K562 (cell line): ENCODE results near the gene HMCN2. TPM values are rescaled to one million over a fixed set of nuclear protein-coding genes. Genes with fewer than 3 reads are reported as not detected.

Experiments used
- ATF2 ChIP-seq: sonication (generic); formaldehyde crosslinking; IDR thresholded peaks from 2 replicates; pipeline ENCODE4 v1.8.1; 2022; ENCODE audit warnings: missing genetic modification reagents
- FOXK1 ChIP-seq: sonication (generic); formaldehyde crosslinking; IDR thresholded peaks from 2 replicates; pipeline ENCODE4 v1.8.0; 2022; ENCODE audit warnings: missing genetic modification reagents, mild to moderate bottlenecking, borderline replicate concordance
- FOXO4 ChIP-seq: fragments of 450-650 bp; formaldehyde crosslinking; IDR thresholded peaks from 2 replicates; pipeline ENCODE4 v1.4.0; 2020; ENCODE audit warnings: mild to moderate bottlenecking, moderate library complexity
- FOXP4 ChIP-seq: sonication (generic); formaldehyde crosslinking; IDR thresholded peaks from 2 replicates; pipeline ENCODE4 v1.8.0; 2022; ENCODE audit warnings: mild to moderate bottlenecking, missing genetic modification reagents, borderline replicate concordance
- IRF2 ChIP-seq: sonication (generic); formaldehyde crosslinking; IDR thresholded peaks from 2 replicates; pipeline ENCODE4 v1.8.1; 2022; ENCODE audit warnings: mild to moderate bottlenecking, missing genetic modification reagents
- MTA2 ChIP-seq: fragments of 450-650 bp; IDR thresholded peaks from 2 replicates; pipeline ENCODE4 v1.6.1; 2016; ENCODE audit warnings: low read depth
- PHB ChIP-seq: fragments of 250-450 bp; sonication (Bioruptor Pico); IDR thresholded peaks from 2 replicates; pipeline ENCODE4 v1.5.0; 2021
- PURB ChIP-seq: sonication (generic); formaldehyde crosslinking; IDR thresholded peaks from 2 replicates; pipeline ENCODE4 v1.9.0; 2021; ENCODE audit warnings: low read depth, mild to moderate bottlenecking, missing genetic modification reagents
- RB1 ChIP-seq: fragments of 450-650 bp; IDR thresholded peaks from 2 replicates; pipeline ENCODE4 v1.6.1; 2017; ENCODE audit warnings: low read depth, mild to moderate bottlenecking
- SAFB ChIP-seq: fragments of 200-400 bp; formaldehyde crosslinking; IDR thresholded peaks from 2 replicates; pipeline ENCODE4 v1.6.1; 2017; ENCODE audit warnings: low read depth, low read length, borderline replicate concordance
- SFPQ ChIP-seq: fragments of 200-400 bp; formaldehyde crosslinking; IDR thresholded peaks from 2 replicates; pipeline ENCODE4 v1.6.1; 2017; ENCODE audit warnings: mild to moderate bottlenecking, low read depth, low read length, moderate library complexity
- ZNF280A ChIP-seq: fragments of 450-650 bp; IDR thresholded peaks from 2 replicates; pipeline ENCODE4 v1.6.1; 2018; ENCODE audit warnings: mild to moderate bottlenecking, low read depth; ENCODE audit not compliant: partially characterized antibody
- ZNF316 ChIP-seq: fragments of 450-650 bp; IDR thresholded peaks from 2 replicates; pipeline ENCODE4 v1.6.1; 2016
- polyA plus RNA-seq, 8 experiments: library from polyadenylated mRNA; depleted of rRNA in 4 of 8; stranded (reverse) in 5 of 8; unstranded in 3 of 8; fragments of >200 nt; fragmentation: Nextera tagmentation in 2 of 8; fragmentation: Illumina TruSeq in 1 of 8; extraction: Ambion mirVana in 2 of 8; extraction: Trizol in 1 of 8; gene quantifications; 2 replicates each; pipeline versions ENCODE4 v1.2.1 to v1.2.3, GENCODE V29; 2011 to 2014; ENCODE audit warnings: inconsistent platforms in 1 of 8, missing spikeins in 1 of 8
- total RNA-seq, 7 experiments: library from RNA; depleted of rRNA in 6 of 7; stranded (reverse); fragments of >200 nt in 6 of 7; fragmentation: Illumina TruSeq in 2 of 7; extraction: Trizol in 2 of 7; gene quantifications; 2 replicates each; pipeline versions ENCODE4 v1.2.1 to v1.2.3, GENCODE V29; 2011 to 2021; ENCODE audit warnings: low replicate concordance in 1 of 7
- TF ChIP-seq, protein P1 (sequence below): fragments of 250-450 bp; sonication (Bioruptor Pico); IDR thresholded peaks from 2 replicates; pipeline ENCODE4 v1.4.0; 2020
- TF ChIP-seq, protein P2 (sequence below), 2 experiments: fragments of 450-650 bp; IDR thresholded peaks; 2 replicates each; pipeline ENCODE4 v1.6.1; 2016

HMCN2 gene
- total and polyA plus RNA-seq, 9 of the 15 experiments (the other 6 are each of a cell fraction or from before 2014, with no cell fraction given), result 0.01 TPM; not detected in 8

DNA sequence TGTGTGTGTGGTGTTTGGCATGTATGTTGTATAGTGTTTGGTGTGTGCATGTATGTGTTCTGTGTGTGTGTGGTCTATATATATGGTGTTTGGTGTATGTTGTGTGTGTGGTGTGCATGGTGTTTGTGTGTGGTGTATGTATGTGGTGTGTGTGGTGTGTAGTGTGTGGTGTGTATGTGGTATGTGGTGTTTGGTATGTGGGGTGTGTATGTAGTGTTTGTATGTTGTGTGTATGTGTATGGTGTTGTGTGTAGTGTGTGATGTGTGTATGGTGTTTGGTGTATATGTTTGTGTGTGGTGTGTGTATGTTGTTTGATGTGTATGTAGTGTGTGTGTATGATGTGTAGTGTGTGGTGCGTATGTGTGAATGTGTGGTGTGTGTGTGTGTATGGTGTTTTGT is 78.8 kb downstream of the HMCN2 start (continued):
- no peak for TF ChIP-seq RB1
- TF ChIP-seq, protein P1, sequence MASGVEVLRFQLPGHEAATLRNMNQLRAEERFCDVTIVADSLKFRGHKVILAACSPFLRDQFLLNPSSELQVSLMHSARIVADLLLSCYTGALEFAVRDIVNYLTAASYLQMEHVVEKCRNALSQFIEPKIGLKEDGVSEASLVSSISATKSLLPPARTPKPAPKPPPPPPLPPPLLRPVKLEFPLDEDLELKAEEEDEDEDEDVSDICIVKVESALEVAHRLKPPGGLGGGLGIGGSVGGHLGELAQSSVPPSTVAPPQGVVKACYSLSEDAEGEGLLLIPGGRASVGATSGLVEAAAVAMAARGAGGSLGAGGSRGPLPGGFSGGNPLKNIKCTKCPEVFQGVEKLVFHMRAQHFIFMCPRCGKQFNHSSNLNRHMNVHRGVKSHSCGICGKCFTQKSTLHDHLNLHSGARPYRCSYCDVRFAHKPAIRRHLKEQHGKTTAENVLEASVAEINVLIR (CRISPR knock-in tag), result no peak
- no peak for TF ChIP-seq FOXO4
- no peak for TF ChIP-seq PURB
- no peak for TF ChIP-seq SAFB
- TF ChIP-seq SFPQ, result no peak
- no peak for TF ChIP-seq MTA2
- no peak for TF ChIP-seq IRF2 (CRISPR knock-in tag)
- no peak for TF ChIP-seq FOXP4
- TF ChIP-seq, protein P2, sequence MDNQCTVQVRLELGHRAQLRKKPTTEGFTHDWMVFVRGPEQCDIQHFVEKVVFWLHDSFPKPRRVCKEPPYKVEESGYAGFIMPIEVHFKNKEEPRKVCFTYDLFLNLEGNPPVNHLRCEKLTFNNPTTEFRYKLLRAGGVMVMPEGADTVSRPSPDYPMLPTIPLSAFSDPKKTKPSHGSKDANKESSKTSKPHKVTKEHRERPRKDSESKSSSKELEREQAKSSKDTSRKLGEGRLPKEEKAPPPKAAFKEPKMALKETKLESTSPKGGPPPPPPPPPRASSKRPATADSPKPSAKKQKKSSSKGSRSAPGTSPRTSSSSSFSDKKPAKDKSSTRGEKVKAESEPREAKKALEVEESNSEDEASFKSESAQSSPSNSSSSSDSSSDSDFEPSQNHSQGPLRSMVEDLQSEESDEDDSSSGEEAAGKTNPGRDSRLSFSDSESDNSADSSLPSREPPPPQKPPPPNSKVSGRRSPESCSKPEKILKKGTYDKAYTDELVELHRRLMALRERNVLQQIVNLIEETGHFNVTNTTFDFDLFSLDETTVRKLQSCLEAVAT (IDR thresholded peaks at IDR 0.05), result 0 out of 4 replicates have a peak, but pooled peaks of 1 of the 2 experiments have one; percentile 12
- no peak for TF ChIP-seq ZNF280A
- TF ChIP-seq ZNF316, result no peak
- TF ChIP-seq PHB (CRISPR knock-in tag), result no peak
- no peak for TF ChIP-seq ATF2 (CRISPR knock-in tag)
- no peak for TF ChIP-seq FOXK1 (CRISPR knock-in tag)
